GM12801 (cell line): Measurements from ENCODE around the gene PRR16.

ENCODE experiments used
- TF ChIP-seq, protein P1 (sequence below): IDR thresholded peaks from one replicate; pipeline ENCODE4 v1.5.1; 2011; ENCODE audit warnings: control low read depth; ENCODE audit not compliant: insufficient read length; ENCODE audit errors: extremely low read depth

Gene PRR16

DNA sequence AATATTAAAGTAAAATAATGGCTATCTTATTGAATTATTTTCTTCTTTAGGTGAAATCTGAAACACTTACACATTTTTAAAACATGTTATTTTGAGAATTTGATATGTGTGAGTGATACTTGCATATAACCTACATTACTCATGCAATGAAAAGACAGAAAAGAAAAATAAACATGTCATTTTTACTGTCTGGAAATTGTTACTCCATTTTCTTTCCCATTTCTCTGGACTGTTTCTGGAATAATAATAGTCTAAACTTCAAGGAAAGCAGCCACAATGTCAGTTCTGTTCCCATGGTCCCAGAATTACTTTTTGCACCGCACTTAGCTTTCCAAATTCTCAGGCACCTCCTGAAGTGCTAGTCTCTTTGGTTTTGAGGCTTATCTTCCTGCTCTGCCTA, 145.5 kb downstream of the PRR16 start:
- TF ChIP-seq, protein P1, sequence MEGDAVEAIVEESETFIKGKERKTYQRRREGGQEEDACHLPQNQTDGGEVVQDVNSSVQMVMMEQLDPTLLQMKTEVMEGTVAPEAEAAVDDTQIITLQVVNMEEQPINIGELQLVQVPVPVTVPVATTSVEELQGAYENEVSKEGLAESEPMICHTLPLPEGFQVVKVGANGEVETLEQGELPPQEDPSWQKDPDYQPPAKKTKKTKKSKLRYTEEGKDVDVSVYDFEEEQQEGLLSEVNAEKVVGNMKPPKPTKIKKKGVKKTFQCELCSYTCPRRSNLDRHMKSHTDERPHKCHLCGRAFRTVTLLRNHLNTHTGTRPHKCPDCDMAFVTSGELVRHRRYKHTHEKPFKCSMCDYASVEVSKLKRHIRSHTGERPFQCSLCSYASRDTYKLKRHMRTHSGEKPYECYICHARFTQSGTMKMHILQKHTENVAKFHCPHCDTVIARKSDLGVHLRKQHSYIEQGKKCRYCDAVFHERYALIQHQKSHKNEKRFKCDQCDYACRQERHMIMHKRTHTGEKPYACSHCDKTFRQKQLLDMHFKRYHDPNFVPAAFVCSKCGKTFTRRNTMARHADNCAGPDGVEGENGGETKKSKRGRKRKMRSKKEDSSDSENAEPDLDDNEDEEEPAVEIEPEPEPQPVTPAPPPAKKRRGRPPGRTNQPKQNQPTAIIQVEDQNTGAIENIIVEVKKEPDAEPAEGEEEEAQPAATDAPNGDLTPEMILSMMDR, result no peak

DNA sequence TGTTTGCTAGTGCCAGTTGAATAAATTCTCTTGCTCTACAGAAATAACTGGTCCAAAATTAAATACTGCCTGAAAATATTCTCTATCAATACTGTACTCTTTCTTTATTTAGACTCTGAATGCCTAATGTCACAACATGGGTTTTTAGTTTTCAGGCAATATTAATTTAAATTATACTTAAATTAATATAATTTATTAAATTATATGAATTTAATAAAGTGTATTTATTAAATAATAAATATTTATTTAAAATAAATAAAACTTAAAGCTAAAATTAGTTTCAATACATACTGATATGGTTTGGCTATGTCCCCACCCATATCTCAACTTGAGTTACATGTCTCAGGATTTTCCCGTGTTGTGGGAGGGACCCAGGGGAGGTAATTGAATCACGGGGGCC, 146.0 kb downstream of the PRR16 start:
- TF ChIP-seq, protein P1, result no peak

DNA sequence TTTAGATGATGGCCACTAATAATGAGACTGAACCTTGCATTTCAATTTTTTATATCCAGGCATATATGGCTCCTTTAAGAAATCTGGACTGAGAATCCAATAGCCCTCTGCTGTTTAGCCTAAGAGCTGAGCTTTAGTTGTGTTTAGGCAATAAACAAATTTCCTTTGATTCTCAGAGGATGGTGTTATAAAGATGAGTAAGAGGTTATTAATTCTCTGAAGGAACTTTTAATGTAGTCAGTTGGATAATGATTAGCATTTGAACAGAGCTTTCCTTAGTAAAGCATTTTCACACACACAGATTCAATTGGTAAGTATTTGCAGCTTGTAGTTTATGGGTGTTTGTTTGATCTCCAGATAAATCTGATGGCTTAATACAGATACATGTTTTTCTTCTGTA, 149.6 kb downstream of the PRR16 start:
- TF ChIP-seq, protein P1, result no peak

DNA sequence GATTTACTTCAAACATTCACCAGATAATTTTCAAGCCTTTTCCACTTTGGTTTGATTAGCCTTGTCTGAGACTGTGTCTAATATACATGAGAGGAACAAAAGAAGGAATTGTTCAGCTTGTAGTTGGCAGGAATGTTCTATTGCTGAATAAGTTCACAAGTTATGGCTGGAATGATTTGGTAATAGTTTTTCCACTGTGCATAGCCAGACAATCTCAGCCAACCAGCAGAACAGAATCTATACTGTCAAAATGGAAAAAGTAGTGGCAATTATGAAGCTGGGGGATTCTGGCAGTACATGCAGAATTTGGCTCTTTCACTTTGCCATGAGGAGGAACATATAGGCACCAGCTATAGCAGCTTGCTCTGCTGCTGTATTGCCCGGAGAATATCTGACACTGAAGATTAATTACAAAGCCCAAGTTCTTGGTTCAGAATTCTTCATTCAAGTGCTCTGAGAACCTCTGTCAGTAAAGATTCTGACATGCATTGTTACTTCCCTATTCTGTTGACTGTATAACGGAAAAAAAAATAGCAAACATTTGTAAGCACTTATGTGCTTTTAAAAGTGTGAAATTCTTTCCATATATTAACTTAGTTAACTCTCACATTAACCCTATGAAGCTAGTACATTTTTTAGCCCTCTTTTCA, 150.6 kb downstream of the PRR16 start:
- TF ChIP-seq, protein P1, result no peak

DNA sequence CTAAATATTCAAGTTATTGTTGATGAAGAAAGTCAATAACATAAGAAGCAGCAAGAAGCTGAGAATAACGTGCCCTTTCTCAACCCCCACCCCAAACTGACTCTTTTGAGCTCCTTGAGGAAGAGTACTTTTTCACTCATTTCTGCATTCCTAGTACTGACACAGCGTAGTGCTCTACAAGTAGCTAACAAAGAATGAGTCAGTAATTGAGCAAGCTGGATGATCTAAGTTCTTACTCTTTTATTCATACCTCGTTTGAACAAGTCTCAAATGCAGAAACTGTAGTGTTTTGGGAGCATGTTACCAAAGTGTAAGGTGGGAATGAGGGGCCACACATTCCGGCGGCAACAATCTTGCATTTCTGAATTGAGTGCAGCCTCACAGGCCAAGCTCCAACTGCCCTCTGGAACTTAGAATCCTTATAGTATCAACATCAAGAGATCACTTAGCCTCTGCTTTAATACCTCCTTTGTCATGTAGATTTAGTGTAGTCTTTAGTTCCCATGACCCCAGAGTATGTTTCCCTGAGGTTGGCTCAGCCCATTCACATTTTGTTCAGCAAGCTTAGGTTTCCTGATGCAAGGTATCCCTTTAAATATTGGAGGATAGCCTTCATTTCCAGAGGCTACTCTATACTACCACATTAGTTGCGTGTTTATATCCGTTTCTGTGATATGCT, 152.0 kb downstream of the PRR16 start:
- TF ChIP-seq, protein P1, result no peak

DNA sequence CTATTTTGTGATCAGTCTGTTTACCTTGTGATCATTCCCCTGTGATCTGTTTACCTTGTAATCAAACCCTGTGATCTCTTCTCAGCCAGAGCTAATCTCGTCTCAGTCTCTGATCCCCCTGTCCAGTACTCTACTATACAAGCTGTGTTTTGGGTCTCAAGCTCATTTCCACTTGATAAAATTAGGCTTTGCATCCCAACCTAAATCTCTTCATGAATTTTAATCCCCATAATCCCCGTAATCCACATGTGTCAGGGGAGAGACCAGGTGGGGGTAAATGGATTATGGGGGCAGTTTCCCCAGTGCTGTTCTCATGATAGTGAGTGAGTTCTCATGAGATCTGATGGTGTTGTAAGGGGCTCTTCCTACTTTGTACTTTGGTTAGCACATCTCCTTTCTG, 157.2 kb downstream of the PRR16 start:
- TF ChIP-seq, protein P1, result no peak

DNA sequence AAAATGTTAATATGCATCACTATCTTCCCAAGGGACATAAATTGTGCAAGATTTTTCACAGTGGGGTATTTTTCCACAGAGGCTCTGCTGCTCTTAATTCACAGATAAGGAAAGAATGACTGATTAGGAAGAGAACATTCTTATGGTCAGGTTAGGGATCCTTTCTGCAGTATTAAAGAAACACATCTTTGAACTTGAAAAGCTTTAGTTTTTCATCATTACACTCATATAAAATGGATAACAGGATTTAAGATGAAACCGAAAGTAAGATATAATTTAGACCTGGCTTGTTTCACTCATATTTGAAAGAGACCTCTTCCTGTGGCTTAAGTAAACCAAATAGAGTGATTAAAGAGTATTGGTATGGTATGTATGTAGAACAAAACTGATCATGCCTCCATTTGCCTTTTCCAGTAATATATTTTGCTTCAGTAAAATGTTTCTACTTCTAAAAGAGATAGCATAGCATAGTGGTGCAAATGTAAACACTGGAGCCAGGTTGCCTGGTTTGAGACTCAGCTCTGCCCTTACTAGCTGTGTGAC, 160.0 kb downstream of the PRR16 start:
- TF ChIP-seq, protein P1, result no peak
